WTC11 (cell line): Measurements from ENCODE around the gene REEP3. TPM values are rescaled to one million over a fixed set of nuclear protein-coding genes. Genes with fewer than 3 reads are reported as not detected.

Source experiments
- ATAC-seq: fragments of 200-7000 bp; cut with Tn5 transposase; 2 replicates; pipeline ENCODE4 v1.10.0; 2021; ENCODE audit warnings: mild to moderate bottlenecking, moderate library complexity
- CTCF ChIA-PET: fragments of 300-600 bp; sonication (Branson Sonifier 250); formaldehyde crosslinking; loops from one replicate; lab custom pipeline; 2021; ENCODE audit warnings: antibody characterized with exemption; lab: Charles Lee
- POLR2A ChIA-PET: fragments of 350-600 bp; sonication (Branson Sonifier 250); formaldehyde crosslinking; loops from one replicate; lab custom pipeline; 2021; ENCODE audit warnings: antibody characterized with exemption; lab: Charles Lee
- DNase-seq: peaks from one replicate; pipeline ENCODE4 v3.0.0; 2021; ENCODE audit warnings: low spot score
- H3K27ac Mint-ChIP-seq: 2 replicates; pipeline ENCODE4 v1.8.0; 2021; ENCODE audit warnings: mixed read lengths
- H3K27me3 Mint-ChIP-seq: 2 replicates; pipeline ENCODE4 v1.8.0; 2021; ENCODE audit warnings: low read depth, mild to moderate bottlenecking, moderate library complexity, mixed read lengths
- H3K36me3 Mint-ChIP-seq: 2 replicates; pipeline ENCODE4 v1.8.0; 2021; ENCODE audit warnings: mixed read lengths
- H3K4me1 Mint-ChIP-seq: 2 replicates; pipeline ENCODE4 v1.8.0; 2022; ENCODE audit warnings: mixed read lengths
- H3K4me3 Mint-ChIP-seq: 2 replicates; pipeline ENCODE4 v1.8.0; 2021; ENCODE audit warnings: mild to moderate bottlenecking, moderate library complexity, mixed read lengths
- H3K9me3 Mint-ChIP-seq: 2 replicates; pipeline ENCODE4 v1.8.0; 2021; ENCODE audit warnings: mixed read lengths
- AR ChIP-seq: fragments of 250-450 bp; sonication (Bioruptor Pico); IDR thresholded peaks from 2 replicates; pipeline ENCODE4 v1.9.0; 2021; ENCODE audit warnings: mild to moderate bottlenecking
- ATF1 ChIP-seq: sonication (generic); formaldehyde crosslinking; IDR thresholded peaks from 2 replicates; pipeline ENCODE4 v1.8.1; 2023; ENCODE audit warnings: mild to moderate bottlenecking, moderate library complexity, missing genetic modification reagents
- CBFB ChIP-seq: sonication (generic); formaldehyde crosslinking; IDR thresholded peaks from 2 replicates; pipeline ENCODE4 v1.8.1; 2022; ENCODE audit warnings: mild to moderate bottlenecking, low read depth, missing genetic modification reagents
- CREM ChIP-seq: sonication (generic); formaldehyde crosslinking; IDR thresholded peaks from 2 replicates; pipeline ENCODE4 v1.8.1; 2022; ENCODE audit warnings: mild to moderate bottlenecking, missing genetic modification reagents, moderate library complexity
- ELF4 ChIP-seq: sonication (generic); formaldehyde crosslinking; IDR thresholded peaks from 2 replicates; pipeline ENCODE4 v1.8.1; 2022; ENCODE audit warnings: low read depth, mild to moderate bottlenecking, moderate library complexity, missing genetic modification reagents
- ETV6 ChIP-seq: sonication (generic); formaldehyde crosslinking; IDR thresholded peaks from 2 replicates; pipeline ENCODE4 v1.8.1; 2022; ENCODE audit warnings: mild to moderate bottlenecking, missing genetic modification reagents
- HMGA2 ChIP-seq: fragments of 250-450 bp; sonication (Bioruptor Pico); IDR thresholded peaks from 2 replicates; pipeline ENCODE4 v1.4.0; 2021; ENCODE audit warnings: mild to moderate bottlenecking, moderate library complexity
- NR1H2 ChIP-seq: sonication (generic); formaldehyde crosslinking; IDR thresholded peaks from 2 replicates; pipeline ENCODE4 v1.9.0; 2021; ENCODE audit warnings: mild to moderate bottlenecking, moderate library complexity, missing genetic modification reagents
- NR2C2 ChIP-seq: sonication (generic); formaldehyde crosslinking; IDR thresholded peaks from 2 replicates; pipeline ENCODE4 v1.8.0; 2022; ENCODE audit warnings: mild to moderate bottlenecking, missing genetic modification reagents
- PRRX2 ChIP-seq: fragments of 250-450 bp; sonication (Bioruptor Pico); IDR thresholded peaks from 2 replicates; pipeline ENCODE4 v1.8.0; 2021; ENCODE audit warnings: mild to moderate bottlenecking
- SOX15 ChIP-seq: fragments of 250-450 bp; sonication (Bioruptor Pico); IDR thresholded peaks from 2 replicates; pipeline ENCODE4 v1.9.0; 2021; ENCODE audit warnings: mild to moderate bottlenecking
- SP1 ChIP-seq: sonication (generic); formaldehyde crosslinking; conservative IDR thresholded peaks from 2 replicates; pipeline ENCODE4 v1.8.1; 2022; ENCODE audit warnings: missing genetic modification reagents
- TCF7 ChIP-seq: sonication (generic); formaldehyde crosslinking; IDR thresholded peaks from 2 replicates; pipeline ENCODE4 v1.8.0; 2022; ENCODE audit warnings: mild to moderate bottlenecking, low read depth, missing genetic modification reagents, moderate library complexity
- USF1 ChIP-seq: sonication (generic); formaldehyde crosslinking; IDR thresholded peaks from 2 replicates; pipeline ENCODE4 v1.8.0; 2022; ENCODE audit warnings: mild to moderate bottlenecking, missing genetic modification reagents
- USF2 ChIP-seq: sonication (generic); formaldehyde crosslinking; IDR thresholded peaks from 2 replicates; pipeline ENCODE4 v1.8.1; 2023; ENCODE audit warnings: mild to moderate bottlenecking, missing genetic modification reagents, moderate library complexity
- ZNF219 ChIP-seq: sonication (generic); formaldehyde crosslinking; IDR thresholded peaks from 2 replicates; pipeline ENCODE4 v1.8.0; 2023; ENCODE audit warnings: missing genetic modification reagents, mild to moderate bottlenecking, borderline replicate concordance
- ZNF317 ChIP-seq: sonication (generic); formaldehyde crosslinking; IDR thresholded peaks from 2 replicates; pipeline ENCODE4 v1.8.1; 2023; ENCODE audit warnings: low read depth, mild to moderate bottlenecking, moderate library complexity, missing genetic modification reagents, borderline replicate concordance
- ZNF396 ChIP-seq: fragments of 250-450 bp; sonication (Bioruptor Pico); IDR thresholded peaks from 2 replicates; pipeline ENCODE4 v1.8.0; 2021; ENCODE audit warnings: mild to moderate bottlenecking, moderate library complexity, borderline replicate concordance
- ZNF425 ChIP-seq: fragments of 250-450 bp; sonication (Bioruptor Pico); conservative IDR thresholded peaks from 2 replicates; pipeline ENCODE4 v1.9.0; 2021; ENCODE audit warnings: mild to moderate bottlenecking
- ZNF532 ChIP-seq: fragments of 250-450 bp; sonication (Bioruptor Pico); IDR thresholded peaks from 2 replicates; pipeline ENCODE4 v1.9.0; 2021; ENCODE audit warnings: mild to moderate bottlenecking, borderline replicate concordance
- total RNA-seq: library from RNA; stranded (reverse); gene quantifications from 3 replicates; pipeline ENCODE4 v1.2.3, GENCODE V29; 2021

The REEP3 gene
- total RNA-seq, 1 experiment from 2014 or later = 18.5 TPM

GRCh38 chr10:63593576-63593975 is 72.4 kb downstream of the REEP3 start (continued):
- TF ChIP-seq ELF4 = no peak
- no peak for TF ChIP-seq ZNF396 (CRISPR knock-in tag)
- no peak for TF ChIP-seq CREM (CRISPR knock-in tag)
- TF ChIP-seq NR1H2 (CRISPR knock-in tag) = no peak

GRCh38 chr10:63595072-63595471 is 73.9 kb downstream of the REEP3 start:
- DNase-seq (no peak), ATAC-seq (no peak)
- TF ChIP-seq NR2C2 (CRISPR knock-in tag) = no peak
- Mint-ChIP-seq H3K27me3 (no peaks in the 10 kb centered on the region), H3K36me3 (peaks cover 26% of the 10 kb centered on the region), H3K9me3 (peaks cover 3% of the 10 kb centered on the region), H3K27ac (peak overlapping the region; percentile 23), H3K4me3 (no peak overlapping the region), H3K4me1 (peaks cover 7% of the 10 kb centered on the region)
- POLR2A ChIA-PET = no interaction called here
- CTCF ChIA-PET = no interaction called here

- DNase-seq = no peak
- H3K4me1 Mint-ChIP-seq = peaks cover 3% of the 10 kb centered on the region
- peaks cover 3% of the 10 kb centered on the region for H3K9me3 Mint-ChIP-seq
- peak overlapping the region; percentile 12; the same call in 1 of the 2 replicates for H3K27ac Mint-ChIP-seq
- CTCF ChIA-PET = interaction anchor here (0.6 to 1.1 kb wide), 2 partner anchors 9 to 123 kb away, joined by 3 to 4 read pairs; no protein-coding TSS in a partner anchor
- H3K36me3 Mint-ChIP-seq = peaks cover 36% of the 10 kb centered on the region
- POLR2A ChIA-PET = no interaction called here
- TF ChIP-seq ETV6 = no peak
- no peak for TF ChIP-seq HMGA2 (CRISPR knock-in tag)
- TF ChIP-seq CBFB (CRISPR knock-in tag) = no peak
- no peak for TF ChIP-seq USF2 (CRISPR knock-in tag)
- no peak for TF ChIP-seq USF1 (CRISPR knock-in tag)
- TF ChIP-seq ZNF219 (CRISPR knock-in tag) = no peak
- no peak for TF ChIP-seq SOX15 (CRISPR knock-in tag)
- no peak for TF ChIP-seq ZNF317 (CRISPR knock-in tag)
- TF ChIP-seq ELF4 = no peak
- TF ChIP-seq ATF1 (CRISPR knock-in tag) = no peak
- no peak for TF ChIP-seq ZNF532 (CRISPR knock-in tag)
- no peak for TF ChIP-seq AR (CRISPR knock-in tag)
- no peak for TF ChIP-seq ZNF425 (CRISPR knock-in tag)
- TF ChIP-seq PRRX2 = no peak
- no peak for TF ChIP-seq TCF7 (CRISPR knock-in tag)
- TF ChIP-seq SP1 = no peak
- no peak for ATAC-seq
- no peaks in the 10 kb centered on the region for H3K27me3 Mint-ChIP-seq
- no peak overlapping the region for H3K4me3 Mint-ChIP-seq
These were observed 75.7 kb downstream of the REEP3 start for GRCh38 chr10:63596924-63597323.
